Endothelial cell of umbilical vein (primary cell): ENCODE measurements around the gene SMOC1.

ENCODE experiments used
- EZH2 ChIP-seq: IDR thresholded peaks from 2 replicates; pipeline ENCODE4 v1.6.1; 2012; ENCODE audit warnings: borderline replicate concordance, low read depth, mild to moderate bottlenecking, moderate library complexity, low read length, inconsistent platforms; ENCODE audit not compliant: severe bottlenecking
- FOS ChIP-seq: IDR thresholded peaks from 2 replicates; pipeline ENCODE4 v1.6.1; 2011; ENCODE audit warnings: mild to moderate bottlenecking, low read length, moderate library complexity, borderline replicate concordance; ENCODE audit not compliant: insufficient read depth
- GATA2 ChIP-seq: IDR thresholded peaks from 2 replicates; pipeline ENCODE4 v1.7.0; 2011; ENCODE audit warnings: low read depth, mild to moderate bottlenecking, moderate library complexity, mixed read lengths, low read length; ENCODE audit not compliant: insufficient read length, insufficient read depth
- JUN ChIP-seq: IDR thresholded peaks from 2 replicates; pipeline ENCODE4 v1.6.1; 2011; ENCODE audit warnings: borderline replicate concordance, low read depth; ENCODE audit not compliant: insufficient read length, insufficient read depth
- MYC ChIP-seq: IDR thresholded peaks from one replicate; pipeline ENCODE4 v1.6.1; 2011; ENCODE audit warnings: mild to moderate bottlenecking, low read depth, low read length
- POLR2A ChIP-seq: IDR thresholded peaks from 2 replicates; pipeline ENCODE4 v1.6.1; 2012; ENCODE audit warnings: low read depth, mild to moderate bottlenecking, control low read depth, low read length
- POLR2AphosphoS5 ChIP-seq: IDR thresholded peaks from 2 replicates; pipeline ENCODE4 v1.6.1; 2012; ENCODE audit warnings: low read depth, mild to moderate bottlenecking, control low read depth, low read length, moderate library complexity; ENCODE audit not compliant: insufficient read depth
- TF ChIP-seq, protein P1 (sequence below), 2 donors: IDR thresholded peaks; 1 replicate in 1 of 2; 2 replicates in 1 of 2; pipeline ENCODE4 v1.5.1; 2011; ENCODE audit warnings: low read length in 2 of 2, mild to moderate bottlenecking in 2 of 2, moderate library complexity in 2 of 2, control low read depth in 1 of 2, inconsistent platforms in 1 of 2, low read depth in 1 of 2; ENCODE audit not compliant: insufficient read depth in 1 of 2; ENCODE audit errors: extremely low read depth in 1 of 2
- TF ChIP-seq, protein P2 (sequence below): IDR thresholded peaks from 2 replicates; pipeline ENCODE4 v1.6.1; 2011; ENCODE audit not compliant: insufficient read depth, insufficient read length

DNA sequence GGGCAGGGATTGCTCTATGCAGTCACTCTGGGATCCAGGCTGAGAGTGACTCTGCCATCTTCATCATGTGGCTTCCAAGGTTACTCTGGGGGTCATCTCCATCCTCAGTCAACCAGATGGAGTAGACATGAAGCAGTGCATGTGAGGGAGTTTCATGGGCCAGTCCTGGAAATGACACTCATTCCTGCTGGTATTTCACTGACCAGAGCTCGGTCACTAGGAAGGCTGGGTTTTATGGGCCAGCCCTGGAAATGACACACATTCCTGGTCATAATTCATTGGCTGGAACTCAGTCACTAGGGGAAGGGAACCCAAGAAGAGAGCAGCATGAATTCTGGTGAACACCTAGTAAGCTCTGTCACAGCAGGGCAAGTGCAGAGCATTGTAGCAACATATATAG, 144.7 kb downstream of the SMOC1 start:
- TF ChIP-seq POLR2AphosphoS5 (no peak), POLR2A (no peak), MYC (no peak), EZH2 (no peak), JUN (no peak), GATA2 (no peak), FOS (no peak)
- TF ChIP-seq, protein P1, sequence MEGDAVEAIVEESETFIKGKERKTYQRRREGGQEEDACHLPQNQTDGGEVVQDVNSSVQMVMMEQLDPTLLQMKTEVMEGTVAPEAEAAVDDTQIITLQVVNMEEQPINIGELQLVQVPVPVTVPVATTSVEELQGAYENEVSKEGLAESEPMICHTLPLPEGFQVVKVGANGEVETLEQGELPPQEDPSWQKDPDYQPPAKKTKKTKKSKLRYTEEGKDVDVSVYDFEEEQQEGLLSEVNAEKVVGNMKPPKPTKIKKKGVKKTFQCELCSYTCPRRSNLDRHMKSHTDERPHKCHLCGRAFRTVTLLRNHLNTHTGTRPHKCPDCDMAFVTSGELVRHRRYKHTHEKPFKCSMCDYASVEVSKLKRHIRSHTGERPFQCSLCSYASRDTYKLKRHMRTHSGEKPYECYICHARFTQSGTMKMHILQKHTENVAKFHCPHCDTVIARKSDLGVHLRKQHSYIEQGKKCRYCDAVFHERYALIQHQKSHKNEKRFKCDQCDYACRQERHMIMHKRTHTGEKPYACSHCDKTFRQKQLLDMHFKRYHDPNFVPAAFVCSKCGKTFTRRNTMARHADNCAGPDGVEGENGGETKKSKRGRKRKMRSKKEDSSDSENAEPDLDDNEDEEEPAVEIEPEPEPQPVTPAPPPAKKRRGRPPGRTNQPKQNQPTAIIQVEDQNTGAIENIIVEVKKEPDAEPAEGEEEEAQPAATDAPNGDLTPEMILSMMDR (IDR thresholded peaks at IDR 0.05; ENCODE audit: extremely low read depth in 1 of 2, insufficient read depth in 1 of 2, low read depth in 1 of 2, low read length in 2 of 2) = no peak
- TF ChIP-seq, protein P2, sequence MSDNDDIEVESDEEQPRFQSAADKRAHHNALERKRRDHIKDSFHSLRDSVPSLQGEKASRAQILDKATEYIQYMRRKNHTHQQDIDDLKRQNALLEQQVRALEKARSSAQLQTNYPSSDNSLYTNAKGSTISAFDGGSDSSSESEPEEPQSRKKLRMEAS = no peak
